K562 (cell line): Measurements from ENCODE around the gene KAZN. TPM values are rescaled to one million over a fixed set of nuclear protein-coding genes. Genes with fewer than 3 reads are reported as not detected.
A peak's percentile ranks its signal among the peaks of the same experiment; 100 is the strongest.

Experiments used
- ATAC-seq: fragments of 200-7000 bp; cut with Tn5 transposase; 3 replicates; pipeline ENCODE4 v1.9.1; 2020; ENCODE audit warnings: moderate library complexity
- BruUV-seq: library from RNA; stranded (reverse); fragments of 400-500 nt; replicated peaks from 2 replicates; lab custom pipeline; 2021; lab: Mats Ljungman, UMichigan
- CTCF ChIA-PET: fragments of 300-600 bp; formaldehyde crosslinking; extraction: SDS; loops from one replicate; lab custom pipeline; 2021; ENCODE audit warnings: low intra/inter-chr PET ratio; lab: Yijun Ruan, JAX
- POLR2A ChIA-PET: fragments of 300-600, 350-650 bp; sonication (Branson Sonifier 250); formaldehyde crosslinking; extraction: SDS; loops from one replicate; lab custom pipeline; 2021; ENCODE audit warnings: antibody characterized with exemption, inconsistent platforms; lab: Yijun Ruan, JAX
- DNase-seq, 4 experiments: peaks; one replicate each; pipeline versions ENCODE4 v3.0.0 to v3.0.0-alpha.2; 2011 to 2018; ENCODE audit warnings: low spot score in 3 of 4, mixed read lengths in 3 of 4; ENCODE audit errors: extremely low read depth in 1 of 4
- FAIRE-seq: peaks from 2 replicates; lab custom pipeline; 2011; peaks lifted over from hg19 to GRCh38; lab: Jason Lieb, UNC
- H2AFZ ChIP-seq: 2 replicates; pipeline ENCODE4 v1.6.0; 2011; ENCODE audit warnings: low read depth, low read length, control low read depth, inconsistent platforms
- H3K27ac ChIP-seq: fragments of 200-600 bp; 3 replicates; pipeline ENCODE4 v1.8.0; 2011; ENCODE audit warnings: low read depth, mild to moderate bottlenecking, control low read depth, inconsistent platforms, low read length, moderate library complexity, mixed read lengths; ENCODE audit errors: extremely low read depth
- H3K27me3 ChIP-seq, 2 experiments: fragments of 300-600 bp in 1 of 2; 2 replicates in 1 of 2; 3 replicates in 1 of 2; pipeline versions ENCODE4 v1.6.0 to v1.8.0; 2011; ENCODE audit warnings: inconsistent platforms in 2 of 2, low read length in 2 of 2, mild to moderate bottlenecking in 1 of 2, mixed read lengths in 1 of 2, moderate library complexity in 1 of 2; ENCODE audit not compliant: control insufficient read depth in 2 of 2, insufficient read depth in 2 of 2
- H3K36me3 ChIP-seq: fragments of 300-600 bp; 3 replicates; pipeline ENCODE4 v1.8.0; 2011; ENCODE audit warnings: mild to moderate bottlenecking, low read length, inconsistent platforms; ENCODE audit not compliant: control insufficient read depth, insufficient read depth
- H3K4me1 ChIP-seq, 2 experiments: fragments of 200-600 bp in 1 of 2; replicated peaks in 1 of 2; 2 replicates in 1 of 2; 3 replicates in 1 of 2; pipeline versions ENCODE4 v1.5.1 to v1.8.0; 2011; ENCODE audit warnings: inconsistent platforms in 2 of 2, low read length in 2 of 2, mild to moderate bottlenecking in 1 of 2, mixed read lengths in 1 of 2, moderate library complexity in 1 of 2; ENCODE audit not compliant: control insufficient read depth in 2 of 2, insufficient read depth in 2 of 2
- H3K4me2 ChIP-seq: 2 replicates; pipeline ENCODE4 v1.6.1; 2011; ENCODE audit warnings: low read length, control low read depth, inconsistent platforms, mixed read lengths; ENCODE audit not compliant: insufficient read depth
- H3K4me3 ChIP-seq: fragments of 200-600 bp; sonication (generic), shearing (Covaris generic); 2 replicates; pipeline ENCODE4 v1.5.1; 2016; ENCODE audit warnings: control low read depth, inconsistent platforms
- H3K79me2 ChIP-seq: fragments of 200-600 bp; 3 replicates; pipeline ENCODE4 v1.8.0; 2011; ENCODE audit warnings: low read length, inconsistent platforms; ENCODE audit not compliant: control insufficient read depth, insufficient read depth
- H3K9ac ChIP-seq, 2 experiments: 2 replicates each; pipeline versions ENCODE4 v1.6.0 to v1.6.1; 2011; ENCODE audit warnings: low read depth in 2 of 2, low read length in 2 of 2, control low read depth in 1 of 2, inconsistent platforms in 1 of 2, mild to moderate bottlenecking in 1 of 2, mixed read lengths in 1 of 2; ENCODE audit not compliant: insufficient read depth in 1 of 2
- H3K9me1 ChIP-seq: one replicate; pipeline ENCODE4 v1.6.0; 2011; ENCODE audit warnings: inconsistent platforms, mild to moderate bottlenecking, low read length, moderate library complexity; ENCODE audit not compliant: control insufficient read depth, insufficient read depth
- H3K9me3 ChIP-seq: replicated peaks from 2 replicates; pipeline ENCODE4 v1.5.1; 2011; ENCODE audit warnings: low read depth, low read length, inconsistent platforms; ENCODE audit not compliant: control insufficient read depth, insufficient read depth
- H4K20me1 ChIP-seq: replicated peaks from 2 replicates; pipeline ENCODE4 v1.6.1; 2011; ENCODE audit warnings: low read length, inconsistent platforms, mixed read lengths; ENCODE audit not compliant: control insufficient read depth, insufficient read depth
- ATF7 ChIP-seq: fragments of 450-650 bp; IDR thresholded peaks from 2 replicates; pipeline ENCODE4 v1.7.1; 2014; ENCODE audit warnings: mild to moderate bottlenecking, moderate library complexity
- SFPQ ChIP-seq: fragments of 200-400 bp; formaldehyde crosslinking; IDR thresholded peaks from 2 replicates; pipeline ENCODE4 v1.6.1; 2017; ENCODE audit warnings: mild to moderate bottlenecking, low read depth, low read length, moderate library complexity
- ZKSCAN8 ChIP-seq: fragments of 200-800 bp; sonication (Bioruptor generic); IDR thresholded peaks from 2 replicates; pipeline ENCODE4 v1.6.1; 2016; ENCODE audit warnings: missing genetic modification characterization, missing compliant biosample characterization
- WGBS: fragments of 100-300 bp; shearing (Covaris generic); methylation state at CpG from one replicate; pipeline ENCODE4 v1.1.6; 2016; ENCODE audit warnings: low coverage, mixed read lengths; ENCODE audit not compliant: insufficient coverage; ENCODE audit errors: missing lambda C conversion rate; 5-methylcytosine and 5-hydroxymethylcytosine counted together
- in situ Hi-C: fragments of 300-500 bp; cut with MboI; formaldehyde crosslinking; loops from 4 replicates; pipeline ENCODE4 v1.15.0; 2018; ENCODE audit warnings: inconsistent platforms, mixed read lengths
- intact Hi-C: fragments of 100-400 bp; cut with micrococcal nuclease; formaldehyde crosslinking; loops from 2 replicates; pipeline ENCODE4 v1.14.2; 2022
- polyA plus RNA-seq, 8 experiments: library from polyadenylated mRNA; depleted of rRNA in 4 of 8; stranded (reverse) in 5 of 8; unstranded in 3 of 8; fragments of >200 nt; fragmentation: Nextera tagmentation in 2 of 8; fragmentation: Illumina TruSeq in 1 of 8; extraction: Ambion mirVana in 2 of 8; extraction: Trizol in 1 of 8; gene quantifications; 2 replicates each; pipeline versions ENCODE4 v1.2.1 to v1.2.3, GENCODE V29; 2011 to 2014; ENCODE audit warnings: inconsistent platforms in 1 of 8, missing spikeins in 1 of 8
- total RNA-seq, 7 experiments: library from RNA; depleted of rRNA in 6 of 7; stranded (reverse); fragments of >200 nt in 6 of 7; fragmentation: Illumina TruSeq in 2 of 7; extraction: Trizol in 2 of 7; gene quantifications; 2 replicates each; pipeline versions ENCODE4 v1.2.1 to v1.2.3, GENCODE V29; 2011 to 2021; ENCODE audit warnings: low replicate concordance in 1 of 7

KAZN gene
- total and polyA plus RNA-seq, 9 of the 15 experiments (the other 6 are each of a cell fraction or from before 2014, with no cell fraction given): 2.1 to 21.6 (median 5.4) TPM

GRCh38 chr1:15026117-15026489 lies 427.6 kb downstream of the KAZN start:
- DNase-seq (no peak), ATAC-seq (no peak), FAIRE-seq (no peak)
- ChIA-PET CTCF (no interaction called here), POLR2A (interaction anchor here (0.5 to 0.8 kb wide), 3 partner anchors 9 to 144 kb away, joined by 3 read pairs; no protein-coding TSS in a partner anchor)
- no peaks in the 10 kb centered on the region for H3K36me3 ChIP-seq
- H3K4me2 ChIP-seq: no peak overlapping the region
- H3K9me1 ChIP-seq: no peaks in the 10 kb centered on the region
- no peak overlapping the region for H3K9ac ChIP-seq
- in situ Hi-C loops: loop anchor here (10.0 kb wide), 1 partner anchor 241 kb away; no protein-coding TSS in a partner anchor
- no peaks in the 10 kb centered on the region for H3K27me3 ChIP-seq
- H3K79me2 ChIP-seq: no peaks in the 10 kb centered on the region
- intact Hi-C loops: loop anchor here (5.0 kb wide), 2 partner anchors 99 to 254 kb away; no protein-coding TSS in a partner anchor
- TF ChIP-seq ATF7: no peak
- TF ChIP-seq ZKSCAN8: peak; percentile 46; the same call in 1 of the 2 replicates
- TF ChIP-seq SFPQ: no peak
- H3K27ac ChIP-seq: no peak overlapping the region
- no peak overlapping the region for H2AFZ ChIP-seq
- no peak overlapping the region for H3K4me3 ChIP-seq
- H3K4me1 ChIP-seq: peaks cover under 1 to 18% of the 10 kb centered on the region in 2 experiments; a peak in 3 of 5 replicates
- 53% methylated on average over 4 of the region's 4 CpGs for WGBS
- H4K20me1 ChIP-seq: 0 out of 2 replicates have a peak, but pooled peaks cover under 1% of the 10 kb centered on the region
- no peaks in the 10 kb centered on the region for H3K9me3 ChIP-seq
- no TSS peak for BruUV-seq
